Tongue (tissue), 3 donors: ENCODE results near the gene PIAS3. TPM values are rescaled to one million over a fixed set of nuclear protein-coding genes. Genes with fewer than 3 reads are reported as not detected.
"Not testable (repeated sequence)": the region's sequence is repeated elsewhere in the genome, so short reads cannot be mapped to it uniquely, and the experiment has no call there.

ENCODE experiments used
- DNase-seq: peaks from one replicate; pipeline ENCODE4 v3.0.0-alpha.2; 2015
- small RNA-seq: library from RNA; depleted of rRNA; stranded (forward); fragments of <200 nt; gene quantifications from one replicate; pipeline ENCODE3, GENCODE V24; 2014; ENCODE audit warnings: low replicate concordance
- total RNA-seq: library from RNA; depleted of rRNA; stranded (reverse); fragments of >200 nt; gene quantifications from one replicate; pipeline ENCODE4 v1.2.3, GENCODE V29; 2014

Gene PIAS3
- total RNA-seq, 1 donor from 2014 or later: 19.0 TPM

- DNase-seq: peak; percentile 96
Observed at GRCh38 chr1:145823565-145824498, 35.0 kb downstream of the PIAS3 start, which contains the start of the genes POLR3C and RNF115. POLR3C (plus strand) TSS chr1:145824200; CDS start chr1:145825777, 1,577 bp downstream. RNF115 (minus strand) TSS chr1:145824095; CDS start chr1:145823873, 222 bp downstream.

- DNase-seq: not testable (repeated sequence)
Observed at GRCh38 chr1:145822779-145823331, 36.0 kb downstream of the PIAS3 start.

- not testable (repeated sequence) for DNase-seq
Observed at GRCh38 chr1:145818095-145818494, 40.8 kb downstream of the PIAS3 start.

- DNase-seq: not testable (repeated sequence)
Observed at GRCh38 chr1:145812977-145813810, 45.7 kb downstream of the PIAS3 start.

GRCh38 chr1:145806844-145807243, 52.0 kb downstream of the PIAS3 start:
- no peak for DNase-seq

- no peak for DNase-seq
Observed at GRCh38 chr1:145806408-145806807, 52.5 kb downstream of the PIAS3 start.

GRCh38 chr1:145805057-145805456, 53.8 kb downstream of the PIAS3 start:
- DNase-seq: no peak

- no peak for DNase-seq
Observed at GRCh38 chr1:145804235-145805045, 54.4 kb downstream of the PIAS3 start.

- DNase-seq: no peak
Observed at GRCh38 chr1:145799806-145800205, 59.1 kb downstream of the PIAS3 start.

Small RNAs within 50 kb of the gene (small RNA-seq; reads per million reads assigned to genes)
- gene MIR6736: not detected

Other genes with a start within 250 kb of the PIAS3 start
- not detected for gene PDZK1, start 151.7 kb downstream of the PIAS3 start, total RNA-seq
- gene CD160, start 139.6 kb downstream of the PIAS3 start, total RNA-seq: not detected
- 18.5 TPM for gene RNF115, start 35.0 kb downstream of the PIAS3 start, total RNA-seq
- gene POLR3C, start 34.9 kb downstream of the PIAS3 start, total RNA-seq: 25.3 TPM
- 14.0 TPM for gene NUDT17, start 13.5 kb downstream of the PIAS3 start, total RNA-seq
- 13.1 TPM for gene ANKRD35, start 26.8 kb upstream of the PIAS3 start, total RNA-seq
- 6.6 TPM for gene ITGA10, start 51.0 kb upstream of the PIAS3 start, total RNA-seq
- gene PEX11B, start 59.6 kb upstream of the PIAS3 start, total RNA-seq: 24.6 TPM
- 133 TPM for gene RBM8A, start 68.4 kb upstream of the PIAS3 start, total RNA-seq
- 28.3 TPM for gene LIX1L, start 98.9 kb upstream of the PIAS3 start, total RNA-seq
- gene ANKRD34A, start 105.5 kb upstream of the PIAS3 start, total RNA-seq: 0.51 TPM
- 20.1 TPM for gene POLR3GL, start 105.6 kb upstream of the PIAS3 start, total RNA-seq
- 834 TPM for gene TXNIP, start 137.5 kb upstream of the PIAS3 start, total RNA-seq
- gene HJV, start 162.7 kb upstream of the PIAS3 start, total RNA-seq: 111 TPM